Measurements from ENCODE around the gene PPP6R2.

Gene PPP6R2

GRCh38 chr22:50456026-50456425, 112.9 kb downstream of the PPP6R2 start:
- H3K36me3 ChIP-seq (ENCODE audit: insufficient read depth), result no peaks in the 10 kb centered on the region
- H4K20me1 ChIP-seq (ENCODE audit: insufficient read depth), result no peaks in the 10 kb centered on the region
- H3K4me3 ChIP-seq (IDR thresholded peaks at IDR 0.05; ENCODE audit: insufficient read depth, low read depth, low read length), result no peak overlapping the region
- no peak overlapping the region for H2AFZ ChIP-seq (ENCODE audit: low read depth)
- no peaks in the 10 kb centered on the region for H3K79me2 ChIP-seq (ENCODE audit: insufficient read depth, low read depth)
- H3K27me3 ChIP-seq (ENCODE audit: insufficient read depth, low read depth), result no peaks in the 10 kb centered on the region
- no peak overlapping the region for H3K27ac ChIP-seq
- no peak overlapping the region for H3K4me2 ChIP-seq
- H3K4me1 ChIP-seq (ENCODE audit: low read depth, poor library complexity, severe bottlenecking), result no peaks in the 10 kb centered on the region
- TF ChIP-seq, protein P1, sequence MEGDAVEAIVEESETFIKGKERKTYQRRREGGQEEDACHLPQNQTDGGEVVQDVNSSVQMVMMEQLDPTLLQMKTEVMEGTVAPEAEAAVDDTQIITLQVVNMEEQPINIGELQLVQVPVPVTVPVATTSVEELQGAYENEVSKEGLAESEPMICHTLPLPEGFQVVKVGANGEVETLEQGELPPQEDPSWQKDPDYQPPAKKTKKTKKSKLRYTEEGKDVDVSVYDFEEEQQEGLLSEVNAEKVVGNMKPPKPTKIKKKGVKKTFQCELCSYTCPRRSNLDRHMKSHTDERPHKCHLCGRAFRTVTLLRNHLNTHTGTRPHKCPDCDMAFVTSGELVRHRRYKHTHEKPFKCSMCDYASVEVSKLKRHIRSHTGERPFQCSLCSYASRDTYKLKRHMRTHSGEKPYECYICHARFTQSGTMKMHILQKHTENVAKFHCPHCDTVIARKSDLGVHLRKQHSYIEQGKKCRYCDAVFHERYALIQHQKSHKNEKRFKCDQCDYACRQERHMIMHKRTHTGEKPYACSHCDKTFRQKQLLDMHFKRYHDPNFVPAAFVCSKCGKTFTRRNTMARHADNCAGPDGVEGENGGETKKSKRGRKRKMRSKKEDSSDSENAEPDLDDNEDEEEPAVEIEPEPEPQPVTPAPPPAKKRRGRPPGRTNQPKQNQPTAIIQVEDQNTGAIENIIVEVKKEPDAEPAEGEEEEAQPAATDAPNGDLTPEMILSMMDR (conservative IDR thresholded peaks at IDR 0.05; ENCODE audit: low read depth, low read length), result no peak
- H3K9ac ChIP-seq, result no peak overlapping the region

GRCh38 chr22:50456466-50457234, 113.5 kb downstream of the PPP6R2 start:
- H3K4me3 ChIP-seq (IDR thresholded peaks at IDR 0.05; ENCODE audit: insufficient read depth, low read depth, low read length), result no peak overlapping the region
- no peaks in the 10 kb centered on the region for H3K36me3 ChIP-seq (ENCODE audit: insufficient read depth)
- TF ChIP-seq, protein P1 (conservative IDR thresholded peaks at IDR 0.05; ENCODE audit: low read depth, low read length), result no peak
- H2AFZ ChIP-seq (ENCODE audit: low read depth), result no peak overlapping the region
- no peak overlapping the region for H3K9ac ChIP-seq
- H4K20me1 ChIP-seq (ENCODE audit: insufficient read depth), result no peaks in the 10 kb centered on the region
- no peaks in the 10 kb centered on the region for H3K27me3 ChIP-seq (ENCODE audit: insufficient read depth, low read depth)
- H3K79me2 ChIP-seq (ENCODE audit: insufficient read depth, low read depth), result no peaks in the 10 kb centered on the region
- H3K4me2 ChIP-seq, result no peak overlapping the region
- H3K4me1 ChIP-seq (ENCODE audit: low read depth, poor library complexity, severe bottlenecking), result no peaks in the 10 kb centered on the region
- H3K27ac ChIP-seq, result no peak overlapping the region

DNA sequence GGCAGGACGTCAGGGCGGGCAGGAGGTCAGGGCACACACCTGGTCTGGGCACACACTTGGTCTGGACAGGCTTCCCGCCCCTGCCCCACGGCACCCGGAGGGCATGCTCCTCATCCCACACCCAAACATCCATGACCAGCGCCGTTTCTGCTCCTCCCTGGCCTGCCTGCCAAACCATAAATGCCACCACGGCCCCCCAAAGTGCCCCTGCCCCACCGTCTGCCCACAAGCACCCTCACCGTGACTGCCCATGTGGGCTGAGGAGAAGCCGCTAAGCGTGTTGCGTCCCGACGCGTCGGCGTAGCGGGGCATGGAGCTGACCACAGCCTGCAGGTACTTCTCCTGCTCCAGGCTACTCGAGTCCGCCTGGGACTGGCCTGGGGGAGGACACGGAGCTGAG, 115.9 kb downstream of the PPP6R2 start:
- Histone ChIP-seq H3K36me3 (ENCODE audit: insufficient read depth) (no peaks in the 10 kb centered on the region), H4K20me1 (ENCODE audit: insufficient read depth) (no peaks in the 10 kb centered on the region), H3K4me1 (ENCODE audit: low read depth, poor library complexity, severe bottlenecking) (no peaks in the 10 kb centered on the region), H3K27ac (no peak overlapping the region), H3K4me3 (IDR thresholded peaks at IDR 0.05; ENCODE audit: insufficient read depth, low read depth, low read length) (no peak overlapping the region), H3K79me2 (ENCODE audit: insufficient read depth, low read depth) (no peaks in the 10 kb centered on the region), H3K27me3 (ENCODE audit: insufficient read depth, low read depth) (no peaks in the 10 kb centered on the region), H3K4me2 (no peak overlapping the region), H2AFZ (ENCODE audit: low read depth) (no peak overlapping the region), H3K9ac (no peak overlapping the region)
- TF ChIP-seq, protein P1 (conservative IDR thresholded peaks at IDR 0.05; ENCODE audit: low read depth, low read length), result no peak

GRCh38 chr22:50459496-50460140, 116.5 kb downstream of the PPP6R2 start:
- Histone ChIP-seq H3K9ac (no peak overlapping the region), H3K36me3 (ENCODE audit: insufficient read depth) (no peaks in the 10 kb centered on the region), H3K27me3 (ENCODE audit: insufficient read depth, low read depth) (no peaks in the 10 kb centered on the region), H3K4me1 (ENCODE audit: low read depth, poor library complexity, severe bottlenecking) (no peaks in the 10 kb centered on the region), H3K79me2 (ENCODE audit: insufficient read depth, low read depth) (no peaks in the 10 kb centered on the region), H3K4me2 (no peak overlapping the region), H4K20me1 (ENCODE audit: insufficient read depth) (no peaks in the 10 kb centered on the region), H3K27ac (no peak overlapping the region), H2AFZ (ENCODE audit: low read depth) (no peak overlapping the region), H3K4me3 (IDR thresholded peaks at IDR 0.05; ENCODE audit: insufficient read depth, low read depth, low read length) (no peak overlapping the region)
- TF ChIP-seq, protein P1 (conservative IDR thresholded peaks at IDR 0.05; ENCODE audit: low read depth, low read length), result no peak
